Left renal cortex interstitium (tissue), 4 donors: ENCODE measurements around the gene PPP1R8. TPM values are rescaled to one million over a fixed set of nuclear protein-coding genes. Genes with fewer than 3 reads are reported as not detected.

Experiments
- DNase-seq, 4 donors: peaks; one replicate each; pipeline ENCODE4 v3.0.0-alpha.2; 2013; ENCODE audit warnings: low read depth in 4 of 4, low spot score in 2 of 4, missing footprints in 1 of 4
- polyA plus RNA-seq, 4 donors: library from polyadenylated mRNA; unstranded; fragments of 120-200 nt; gene quantifications; one replicate each; pipeline ENCODE4 v1.2.1, GENCODE V29; 2013; ENCODE audit not compliant: insufficient read length in 4 of 4

PPP1R8 gene
- polyA plus RNA-seq, 4 donors, result 50.9 to 66.3 (median 52.8) TPM

GRCh38 chr1:27887215-27888021 lies 56.8 kb downstream of the PPP1R8 start:
- no peak for DNase-seq

GRCh38 chr1:27889506-27889905 lies 58.9 kb downstream of the PPP1R8 start:
- no peak for DNase-seq

GRCh38 chr1:27891196-27891889 lies 60.8 kb downstream of the PPP1R8 start:
- no peak for DNase-seq

- no peak for DNase-seq
Observed at GRCh38 chr1:27894521-27894920, 63.9 kb downstream of the PPP1R8 start.

Other genes with a start within 250 kb of the PPP1R8 start
- gene AHDC1, start 226.6 kb upstream of the PPP1R8 start, polyA plus RNA-seq, result 10 to 100 TPM; 31.6 to 67.5 (median 48.5) TPM
- gene FGR, start 195.6 kb upstream of the PPP1R8 start, polyA plus RNA-seq, result 1 to 10 TPM; 1.4 to 2.3 (median 1.8) TPM
- 10 to 100 TPM; 15.6 to 34.9 (median 24.4) TPM for gene IFI6, start 158.6 kb upstream of the PPP1R8 start, polyA plus RNA-seq
- 10 to 100 TPM; 10.7 to 18.6 (median 14.1) TPM for gene FAM76A, start 104.8 kb upstream of the PPP1R8 start, polyA plus RNA-seq
- 10 to 100 TPM; 41.7 to 54.0 (median 44.4) TPM for gene STX12, start 57.6 kb upstream of the PPP1R8 start, polyA plus RNA-seq
- 1 to 10 TPM; 2.5 to 5.7 (median 3.0) TPM for gene THEMIS2, start 41.8 kb downstream of the PPP1R8 start, polyA plus RNA-seq
- gene RPA2, start 83.8 kb downstream of the PPP1R8 start, polyA plus RNA-seq, result 10 to 100 TPM; 57.9 to 75.3 (median 66.8) TPM
- 10 to 100 TPM; 11.5 to 15.0 (median 12.6) TPM for gene SMPDL3B, start 104.2 kb downstream of the PPP1R8 start, polyA plus RNA-seq
- gene XKR8, start 129.2 kb downstream of the PPP1R8 start, polyA plus RNA-seq, result 10 to 100 TPM in 2 of 4 donors, 1 to 10 TPM in 2; 7.6 to 12.4 (median 9.9) TPM